Astrocyte (in vitro differentiated cells and primary cell): ENCODE results near the gene ACKR2.

ENCODE experiments used
- EZH2 ChIP-seq: IDR thresholded peaks from 2 replicates; pipeline ENCODE4 v1.6.1; 2012; ENCODE audit warnings: mild to moderate bottlenecking, low read length, inconsistent platforms; ENCODE audit not compliant: insufficient read depth
- TF ChIP-seq, protein P1 (sequence below): IDR thresholded peaks from 2 replicates; pipeline ENCODE4 v1.5.1; 2011; ENCODE audit warnings: low read depth, mild to moderate bottlenecking, inconsistent platforms, low read length, moderate library complexity; ENCODE audit not compliant: insufficient read depth

DNA sequence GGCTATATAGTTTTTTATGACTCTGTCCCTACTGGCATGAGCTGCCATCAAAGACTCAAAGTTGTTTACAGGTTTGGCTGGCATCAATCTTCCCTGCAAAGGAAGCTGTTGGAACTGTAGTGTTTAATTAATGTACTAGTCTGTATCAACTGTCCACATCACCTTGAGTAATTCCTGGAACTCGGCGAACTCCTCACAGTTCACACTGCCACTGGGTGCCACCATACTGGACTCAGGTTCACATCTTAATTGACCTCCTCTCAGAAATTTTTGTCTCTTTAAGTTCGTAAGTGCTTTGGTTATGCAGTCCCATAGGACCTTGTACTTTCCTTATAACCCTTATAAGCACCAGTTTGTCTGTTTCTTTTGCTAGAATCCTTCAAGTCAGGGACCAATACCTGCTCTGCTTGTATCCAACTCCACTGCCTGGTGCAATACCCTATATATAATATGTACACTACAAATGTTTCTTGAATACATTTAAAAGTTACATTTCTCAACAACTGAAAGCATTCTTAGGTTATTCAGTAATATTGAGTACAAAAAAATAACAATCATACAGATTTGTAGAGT lies 8.1 kb upstream of the ACKR2 start:
- TF ChIP-seq, protein P1, sequence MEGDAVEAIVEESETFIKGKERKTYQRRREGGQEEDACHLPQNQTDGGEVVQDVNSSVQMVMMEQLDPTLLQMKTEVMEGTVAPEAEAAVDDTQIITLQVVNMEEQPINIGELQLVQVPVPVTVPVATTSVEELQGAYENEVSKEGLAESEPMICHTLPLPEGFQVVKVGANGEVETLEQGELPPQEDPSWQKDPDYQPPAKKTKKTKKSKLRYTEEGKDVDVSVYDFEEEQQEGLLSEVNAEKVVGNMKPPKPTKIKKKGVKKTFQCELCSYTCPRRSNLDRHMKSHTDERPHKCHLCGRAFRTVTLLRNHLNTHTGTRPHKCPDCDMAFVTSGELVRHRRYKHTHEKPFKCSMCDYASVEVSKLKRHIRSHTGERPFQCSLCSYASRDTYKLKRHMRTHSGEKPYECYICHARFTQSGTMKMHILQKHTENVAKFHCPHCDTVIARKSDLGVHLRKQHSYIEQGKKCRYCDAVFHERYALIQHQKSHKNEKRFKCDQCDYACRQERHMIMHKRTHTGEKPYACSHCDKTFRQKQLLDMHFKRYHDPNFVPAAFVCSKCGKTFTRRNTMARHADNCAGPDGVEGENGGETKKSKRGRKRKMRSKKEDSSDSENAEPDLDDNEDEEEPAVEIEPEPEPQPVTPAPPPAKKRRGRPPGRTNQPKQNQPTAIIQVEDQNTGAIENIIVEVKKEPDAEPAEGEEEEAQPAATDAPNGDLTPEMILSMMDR = no peak
- no peak for TF ChIP-seq EZH2
